Inflammatory macrophage treated with lipopolysaccharide for 4 hours (primary cell): Measurements from ENCODE around the gene MICALL2.
"Not testable (repeated sequence)": the region's sequence is repeated elsewhere in the genome, so short reads cannot be mapped to it uniquely, and the experiment has no call there.

Source experiments
- DNase-seq: peaks from one replicate; pipeline ENCODE4 v3.0.0-alpha.2; 2020

MICALL2 gene

DNA sequence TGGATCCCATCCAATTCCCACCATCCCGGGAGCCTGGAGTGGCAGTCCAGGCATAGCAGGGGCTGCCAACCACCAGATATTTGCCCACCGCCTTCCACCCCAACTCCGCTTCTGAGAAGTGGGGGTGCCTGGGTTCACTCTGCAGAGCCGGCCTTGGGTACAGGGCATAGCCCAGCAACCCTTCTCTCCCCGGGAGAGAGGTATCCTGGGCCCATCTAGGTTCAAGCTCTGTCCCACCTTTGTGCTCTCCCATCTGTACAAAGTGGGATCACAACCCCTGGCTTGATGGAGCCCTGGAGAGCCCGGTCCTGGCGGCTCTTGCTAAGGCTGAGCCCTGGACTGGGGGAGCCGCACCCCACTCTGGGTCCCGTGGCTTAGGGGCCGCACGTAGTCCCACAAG is 12.2 kb downstream of the MICALL2 start:
- DNase-seq: no peak

DNA sequence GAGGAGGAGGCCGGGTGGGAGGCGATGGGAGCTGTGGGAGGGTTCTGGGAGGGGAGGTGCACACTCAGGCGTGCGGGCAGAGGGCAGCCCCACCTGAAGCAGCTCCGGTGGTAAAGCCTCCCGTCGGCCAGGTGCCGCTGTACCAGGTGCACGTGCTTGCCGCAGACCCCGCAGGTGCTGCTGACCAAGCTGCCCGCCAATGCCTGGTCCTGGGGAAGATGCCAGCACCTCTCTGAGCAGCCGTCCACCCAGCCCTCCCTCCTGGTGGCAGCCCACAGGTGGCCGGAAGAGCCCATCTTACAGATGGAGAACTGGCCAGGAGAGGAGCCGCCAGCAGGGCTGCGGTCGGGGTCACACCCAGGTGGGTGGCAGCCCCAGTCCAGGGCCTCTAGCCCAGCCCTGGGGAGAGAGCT is 12.6 kb downstream of the MICALL2 start:
- DNase-seq: no peak

DNA sequence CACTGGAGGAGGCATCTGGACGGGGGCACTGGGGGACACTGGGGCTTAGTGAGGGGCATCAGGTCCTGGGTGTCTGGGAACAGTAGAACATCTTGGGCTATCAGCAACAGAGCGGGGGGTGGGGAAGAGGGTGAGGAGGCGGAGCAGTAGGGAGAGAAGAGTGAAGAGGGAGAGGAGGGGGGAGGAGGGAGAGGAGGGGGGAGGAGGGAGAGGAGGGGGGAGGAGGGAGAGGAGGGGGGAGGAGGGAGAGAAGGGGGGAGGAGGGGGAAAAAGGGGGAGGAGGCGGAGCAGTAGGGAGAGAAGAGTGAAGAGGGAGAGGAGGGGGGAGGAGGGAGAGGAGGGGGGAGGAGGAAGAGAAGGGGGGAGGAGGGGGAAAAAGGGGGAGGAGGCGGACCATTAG is 13.2 kb downstream of the MICALL2 start:
- not testable (repeated sequence) for DNase-seq

DNA sequence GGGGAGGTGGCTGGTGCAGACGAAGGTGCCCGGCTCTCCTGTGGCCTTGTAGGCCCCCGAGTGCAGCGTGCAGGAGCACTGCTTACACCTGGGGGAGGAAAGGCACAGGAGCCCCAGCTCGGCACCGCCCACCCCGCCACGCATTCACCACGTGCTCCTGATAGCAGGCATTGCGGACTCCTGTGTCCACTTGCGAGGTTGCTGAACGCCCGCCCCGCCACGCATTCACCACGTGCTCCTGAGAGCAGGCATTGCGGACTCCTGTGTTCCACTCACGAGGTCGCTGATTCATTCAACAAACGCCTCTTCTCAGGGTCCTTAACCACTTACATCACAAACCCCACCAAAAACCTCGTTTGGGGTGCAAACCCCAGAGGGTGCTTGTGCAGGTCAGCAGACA is 13.9 kb downstream of the MICALL2 start:
- no peak for DNase-seq

DNA sequence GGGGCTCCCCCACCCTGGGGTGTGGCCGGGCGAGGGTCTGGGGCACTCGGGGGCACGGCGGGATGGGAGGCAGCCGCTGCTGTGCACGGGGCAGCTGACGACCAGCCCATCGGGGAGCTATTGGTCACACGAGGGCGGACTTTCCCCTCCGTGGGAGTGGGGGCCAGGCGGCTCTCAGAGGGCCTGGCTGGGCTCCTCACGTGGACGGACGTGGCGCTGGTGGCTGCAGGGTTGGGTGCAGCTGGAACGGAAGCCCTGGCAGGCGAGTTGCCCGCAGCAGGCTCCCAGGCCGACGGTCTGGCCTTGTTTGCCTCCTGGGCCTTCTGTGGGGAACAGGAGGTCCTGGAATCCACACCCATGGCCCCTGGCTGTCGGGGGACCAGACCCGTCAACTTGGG is 14.3 kb downstream of the MICALL2 start:
- DNase-seq: no peak

DNA sequence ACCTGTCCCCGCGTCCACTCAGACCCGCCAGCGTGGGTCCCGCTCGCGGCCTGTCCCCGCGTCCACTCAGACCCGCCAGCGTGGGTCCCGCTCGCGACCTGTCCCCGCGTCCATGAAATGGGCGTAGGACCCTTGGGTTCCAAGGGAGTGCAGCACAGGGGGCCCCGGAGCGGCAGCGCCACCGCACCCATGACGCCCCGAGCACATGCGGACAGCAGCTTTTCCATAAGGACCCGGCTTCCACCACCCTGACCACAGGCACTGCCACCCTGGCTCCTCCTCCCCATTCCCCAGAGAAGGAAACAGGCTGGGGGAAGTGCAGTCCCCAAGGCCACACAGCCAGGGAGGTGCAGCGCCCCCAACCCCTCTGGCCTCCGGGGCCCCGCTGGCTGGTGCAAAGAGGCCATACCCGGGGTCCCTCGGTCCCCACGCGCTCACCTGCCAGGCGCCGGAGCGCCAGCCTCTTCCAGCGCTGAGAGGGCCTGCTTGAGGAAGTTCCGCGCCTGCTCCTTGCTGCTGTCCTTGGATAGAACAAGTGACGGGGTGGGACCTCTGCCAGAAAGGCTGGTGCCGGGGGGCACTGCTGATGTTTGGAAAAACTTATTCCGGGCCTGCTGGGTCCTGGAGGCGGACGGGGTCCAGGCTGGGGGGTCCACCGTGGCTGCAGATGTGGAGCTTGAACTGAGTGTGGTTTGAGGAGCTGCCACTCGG is 14.9 kb downstream of the MICALL2 start:
- no peak for DNase-seq

DNA sequence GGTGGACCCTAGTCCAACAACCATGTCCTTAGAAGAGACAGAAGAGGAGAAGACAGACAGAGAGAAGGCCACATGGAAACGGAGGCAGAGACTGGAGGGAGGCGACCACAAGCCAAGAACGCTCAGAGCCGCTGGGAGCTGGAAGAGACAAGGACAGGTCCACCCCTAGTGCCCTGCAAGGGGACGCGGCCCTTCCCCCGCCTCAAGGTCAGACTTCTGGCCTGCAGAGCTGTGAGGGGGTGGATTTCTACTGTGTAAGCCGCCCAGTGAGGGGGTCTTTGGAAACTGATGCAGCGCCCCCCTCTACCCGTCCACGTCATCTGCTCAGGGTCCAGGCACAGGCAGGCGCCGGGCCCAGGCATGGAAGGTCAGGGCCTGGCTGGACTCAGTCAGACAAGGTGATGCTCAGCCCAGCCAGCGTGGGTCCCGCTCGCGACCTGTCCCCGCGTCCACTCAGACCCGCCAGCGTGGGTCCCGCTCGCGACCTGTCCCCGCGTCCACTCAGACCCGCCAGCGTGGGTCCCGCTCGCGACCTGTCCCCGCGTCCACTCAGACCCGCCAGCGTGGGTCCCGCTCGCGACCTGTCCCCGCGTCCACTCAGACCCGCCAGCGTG is 15.6 kb downstream of the MICALL2 start:
- DNase-seq: not testable (repeated sequence)

DNA sequence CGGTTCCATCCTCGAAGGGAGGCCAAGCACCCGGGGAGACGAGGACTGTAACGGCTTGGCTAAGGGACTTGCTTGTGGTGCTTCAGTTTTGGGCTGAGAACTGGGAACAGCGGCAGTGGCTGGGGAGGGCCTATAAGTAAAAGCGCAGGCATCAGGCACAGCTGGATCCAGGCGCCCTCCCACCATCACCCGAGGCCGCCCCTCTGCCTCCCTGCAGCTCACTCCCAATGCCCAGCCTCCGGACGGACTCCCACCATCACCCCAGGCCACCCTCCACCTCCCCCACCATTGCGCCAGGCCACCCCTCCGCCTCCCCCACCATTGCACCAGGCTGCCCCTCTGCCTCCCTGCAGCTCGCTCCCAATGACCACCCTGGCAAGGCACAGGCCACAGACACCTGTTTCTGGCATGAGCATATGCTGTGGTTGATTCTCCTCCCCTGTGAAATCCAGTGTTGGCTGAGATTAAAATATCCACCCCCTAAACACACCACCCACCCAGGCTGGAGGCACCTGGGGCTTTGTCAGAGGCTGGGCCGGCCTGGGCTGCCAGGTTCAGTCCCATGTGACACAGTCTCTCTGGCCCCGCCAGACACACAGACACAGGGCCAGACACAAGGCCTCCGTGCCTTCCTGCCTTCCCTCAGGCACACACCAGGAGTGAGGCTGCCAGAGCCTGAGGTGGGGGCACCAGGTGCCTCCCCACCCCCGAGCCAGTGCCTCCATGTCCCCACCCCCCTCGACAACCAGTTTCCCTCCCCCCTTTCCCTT is 16.7 kb downstream of the MICALL2 start:
- no peak for DNase-seq

DNA sequence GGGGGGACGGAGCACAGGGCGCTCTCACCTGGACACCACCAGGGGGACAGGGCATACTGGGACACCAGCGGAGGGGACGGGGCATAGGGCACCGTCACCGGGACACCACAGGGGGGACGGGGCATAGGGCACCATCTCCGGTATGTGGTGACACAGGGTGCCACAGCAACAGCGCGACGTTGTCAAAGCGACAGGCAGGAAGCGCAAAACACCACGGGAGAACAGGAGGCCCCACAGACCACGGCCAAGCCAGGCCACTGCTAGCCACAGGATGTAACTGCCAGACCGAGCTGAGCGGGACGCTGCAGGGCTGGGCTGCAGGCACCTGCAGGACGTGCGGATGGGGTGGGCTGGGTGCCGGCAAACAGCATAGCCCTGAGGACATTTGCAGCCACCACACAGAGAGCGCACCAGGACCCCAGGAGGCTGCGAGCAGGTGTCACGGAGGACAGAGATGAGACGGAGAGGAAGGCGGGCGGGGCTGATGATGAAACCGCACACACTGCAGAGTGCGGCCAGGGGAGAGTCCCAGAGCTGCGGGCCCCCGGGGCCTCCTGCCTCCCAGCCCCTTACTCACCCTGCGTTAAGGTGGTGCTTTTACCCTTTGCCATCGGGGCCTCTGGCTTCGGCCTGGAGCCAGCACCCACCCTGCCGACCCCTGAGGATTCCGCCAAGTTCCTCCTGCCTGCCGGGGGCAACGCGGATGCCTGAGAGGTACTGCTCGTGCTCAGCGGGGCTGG is 17.5 kb downstream of the MICALL2 start:
- DNase-seq: no peak

DNA sequence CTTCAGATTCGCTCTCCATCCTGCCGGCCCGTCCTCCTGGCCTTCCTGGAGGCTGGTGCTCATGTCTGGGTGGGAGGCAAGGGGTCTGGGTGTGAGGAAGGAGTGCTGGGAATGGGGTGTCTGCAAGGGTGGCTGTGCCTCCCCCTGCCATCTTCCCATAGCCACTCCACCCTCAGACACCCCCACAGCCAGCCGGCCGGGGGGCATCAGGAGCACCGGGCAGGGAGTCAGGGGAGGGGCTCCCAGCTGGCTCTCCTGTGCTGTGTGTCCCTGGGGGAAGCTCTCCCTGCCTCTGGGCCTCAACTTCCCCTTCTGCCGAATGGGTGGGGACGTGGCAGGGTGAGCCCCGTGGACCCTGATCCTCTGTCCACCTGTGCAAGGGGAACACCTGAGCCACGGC is 18.6 kb downstream of the MICALL2 start:
- no peak for DNase-seq

DNA sequence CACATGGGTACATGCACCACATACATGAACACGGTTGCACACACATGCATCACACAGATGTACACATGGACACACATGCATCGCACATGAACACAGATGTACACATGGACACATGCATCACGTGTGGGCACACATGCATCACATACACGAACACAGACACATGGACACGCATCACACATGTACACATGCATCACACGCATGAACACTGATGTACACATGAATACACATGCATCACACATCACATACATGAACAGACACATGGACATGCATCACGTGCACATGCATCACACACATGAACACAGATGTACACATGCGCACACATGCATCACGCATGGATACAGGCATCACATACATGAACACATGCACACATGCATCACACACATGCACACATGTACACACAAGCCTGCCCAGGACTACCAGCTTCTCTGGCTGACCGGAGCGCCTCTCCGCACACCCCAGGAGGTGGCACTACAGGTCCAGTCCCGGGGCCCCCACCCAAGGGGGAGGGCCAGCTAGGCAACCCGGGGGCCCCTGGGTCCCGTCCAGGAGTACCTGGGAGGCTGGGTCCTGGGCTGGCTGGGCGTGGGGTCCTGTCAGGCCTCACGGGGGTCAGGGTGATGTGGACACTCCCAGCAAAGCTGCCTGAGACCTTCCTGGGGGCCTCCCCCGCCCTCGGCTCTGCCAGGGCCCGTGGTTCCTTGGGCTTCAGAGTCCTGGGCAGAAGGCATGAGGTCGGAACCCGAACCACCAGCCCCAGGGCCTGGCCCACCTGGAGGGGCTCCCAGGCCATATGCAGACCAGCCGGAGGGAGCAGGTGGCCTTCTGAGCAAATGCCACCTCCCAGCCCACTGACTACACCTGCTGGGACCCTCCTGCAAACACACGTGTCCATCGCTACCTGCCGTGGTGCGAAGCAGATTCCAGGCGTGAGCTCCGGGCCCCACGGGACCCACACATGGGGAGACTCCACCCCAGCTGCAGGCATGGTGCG is 19.6 kb downstream of the MICALL2 start:
- no peak for DNase-seq

DNA sequence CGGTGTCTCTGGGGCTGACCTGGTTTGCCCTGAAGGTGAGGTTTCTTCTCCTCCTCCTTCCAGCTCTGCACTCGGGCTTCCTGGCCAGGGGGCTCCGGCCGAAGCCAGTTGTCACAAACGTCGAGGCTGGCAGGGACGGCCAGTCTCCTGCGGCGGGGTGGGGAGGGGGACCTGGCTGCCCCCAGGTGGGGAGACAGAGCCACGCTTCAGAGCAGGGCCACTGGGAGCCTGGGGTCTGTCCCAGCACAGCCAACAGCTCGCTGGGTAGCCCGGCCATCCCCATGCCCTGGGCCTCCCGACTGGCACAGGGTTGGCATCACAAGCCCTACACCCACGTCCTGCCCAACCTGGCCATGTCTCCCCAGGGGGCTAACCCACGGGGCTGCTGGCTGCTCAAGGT is 20.4 kb downstream of the MICALL2 start:
- DNase-seq: no peak

DNA sequence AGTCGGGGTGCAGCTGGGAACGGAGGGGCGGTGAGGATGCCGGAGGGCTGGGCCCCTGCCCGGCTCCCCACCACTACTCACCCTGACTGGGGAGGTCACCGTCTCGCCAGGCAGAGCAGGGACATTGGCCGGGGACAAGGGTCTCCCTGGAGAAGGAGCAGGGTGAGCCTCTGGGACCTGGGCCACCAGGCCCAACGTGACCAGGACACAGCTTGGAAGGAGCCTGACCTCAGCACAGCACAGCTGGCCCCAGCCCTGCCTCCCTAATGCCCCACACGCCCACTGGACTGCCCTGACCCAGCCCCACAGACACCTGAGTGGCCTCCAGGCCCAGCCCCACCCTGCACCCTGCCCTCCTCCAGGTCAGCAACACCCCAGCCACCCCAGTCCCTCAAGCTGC is 21.1 kb downstream of the MICALL2 start:
- no peak for DNase-seq

DNA sequence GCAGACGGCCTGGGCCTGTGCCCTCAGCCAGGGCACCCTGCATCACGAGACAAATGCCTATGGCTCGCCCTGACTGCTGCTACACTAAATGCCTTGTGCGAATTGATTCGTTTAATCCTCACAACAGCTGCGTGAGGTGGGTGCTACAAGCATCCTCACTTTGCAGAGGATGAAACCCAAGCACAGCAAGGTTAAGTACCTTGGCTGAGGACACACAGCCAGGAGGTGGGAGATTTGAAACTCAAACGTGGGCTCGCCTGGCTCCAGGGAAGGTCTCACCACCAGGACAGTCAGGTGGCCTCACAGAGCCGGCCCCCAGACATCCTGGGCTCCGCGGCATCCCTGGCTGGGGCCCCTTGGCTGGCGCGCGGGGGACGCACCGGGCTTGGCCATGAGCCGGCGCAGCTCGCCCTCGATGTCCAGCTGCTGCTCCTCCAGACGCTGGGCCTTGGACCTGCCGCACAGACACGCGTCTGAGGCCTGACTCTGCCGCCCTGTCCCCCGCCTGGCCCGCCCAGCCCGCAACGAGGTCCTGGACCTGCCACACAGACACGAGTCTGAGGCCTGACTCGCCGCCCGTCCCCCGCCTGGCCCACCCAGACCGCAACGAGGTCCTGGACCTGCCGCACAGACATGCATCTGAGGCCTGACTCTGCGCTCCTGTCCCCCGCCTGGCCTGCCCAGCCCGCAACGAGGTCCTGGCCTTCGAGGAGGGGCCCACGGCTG is 22.0 kb downstream of the MICALL2 start:
- no peak for DNase-seq

DNA sequence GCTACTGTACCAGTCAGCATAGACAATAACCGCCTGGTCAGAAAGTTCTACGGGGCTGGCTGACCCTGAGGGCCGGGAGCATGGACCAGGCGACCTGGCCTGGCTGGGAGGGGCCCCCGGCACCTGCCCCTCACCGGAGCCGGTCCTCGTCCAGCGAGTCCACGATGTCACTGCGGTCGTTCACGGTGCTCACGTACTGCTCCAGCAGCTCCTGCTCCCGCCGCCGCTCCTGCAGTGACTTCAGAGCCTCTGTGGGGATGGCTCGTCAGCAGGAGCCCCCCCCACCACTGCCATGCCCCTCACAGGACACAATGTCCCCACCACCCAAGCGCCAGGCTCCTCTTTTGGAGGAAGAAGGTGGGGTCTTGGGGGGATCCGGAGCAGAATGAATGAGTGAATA is 22.7 kb downstream of the MICALL2 start:
- DNase-seq: no peak

DNA sequence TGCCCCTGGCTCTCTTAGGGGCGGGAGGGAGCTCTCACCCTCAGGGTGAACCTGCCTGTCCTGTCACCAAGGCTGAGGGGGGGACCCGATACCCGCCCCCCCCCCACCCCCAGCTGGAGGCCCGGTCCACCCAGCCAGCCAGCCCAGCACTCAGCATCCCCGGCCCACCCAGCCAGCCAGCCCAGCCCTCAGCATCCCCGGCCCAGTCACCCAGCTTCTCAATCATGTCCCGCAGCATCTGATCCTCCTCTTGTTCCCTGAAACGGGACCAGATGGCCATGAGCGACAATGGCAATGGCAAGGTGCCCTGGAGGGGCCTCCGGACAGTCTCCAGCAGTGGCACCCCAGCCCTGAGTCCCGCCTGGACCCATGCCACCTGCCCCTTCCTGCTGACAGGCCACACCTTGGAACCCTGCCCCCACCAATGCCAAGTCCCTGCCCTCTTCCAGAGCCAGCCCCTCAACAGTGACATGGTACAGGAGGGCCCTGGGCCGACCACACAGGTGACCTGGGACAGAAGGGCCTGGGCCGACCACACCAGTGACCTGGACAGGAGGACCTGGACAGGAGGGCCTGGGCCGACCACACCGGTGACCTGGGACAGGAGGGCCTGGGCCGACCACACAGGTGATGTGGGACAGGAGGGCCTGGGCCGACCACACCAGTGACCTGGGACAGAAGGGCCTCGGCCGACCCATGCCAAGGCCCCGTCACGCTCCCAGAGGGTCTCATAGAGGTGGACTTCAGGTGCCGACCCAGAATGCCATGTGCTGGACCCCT is 24.2 kb downstream of the MICALL2 start:
- DNase-seq: no peak

DNA sequence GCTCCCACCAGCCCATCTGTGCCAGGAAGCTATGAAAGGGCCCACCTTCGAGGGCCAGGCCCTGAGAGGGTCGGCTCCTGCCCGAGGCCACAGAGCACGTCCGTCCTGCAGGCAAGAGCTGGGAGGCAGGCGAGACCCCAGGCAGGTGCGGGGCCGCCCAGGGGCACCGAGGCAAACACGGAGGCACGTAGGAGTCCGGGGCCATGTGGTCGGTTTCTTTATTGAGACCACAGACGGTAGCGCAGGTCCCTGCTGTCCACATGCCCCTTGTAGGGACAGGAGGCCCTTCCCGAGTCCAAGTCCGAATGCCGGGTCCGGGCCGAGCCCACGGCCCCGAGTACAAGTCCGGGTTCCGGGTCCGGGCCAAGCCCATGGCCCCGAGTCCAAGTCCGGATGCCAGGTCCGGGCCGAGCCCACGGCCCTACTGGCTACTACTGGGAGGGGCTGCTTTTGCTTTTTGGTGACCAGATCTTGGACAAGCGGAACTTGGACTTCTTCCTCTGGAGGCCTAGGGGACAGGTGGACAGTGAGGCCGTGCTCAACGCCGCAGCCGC is 25.0 kb downstream of the MICALL2 start:
- DNase-seq: no peak

DNA sequence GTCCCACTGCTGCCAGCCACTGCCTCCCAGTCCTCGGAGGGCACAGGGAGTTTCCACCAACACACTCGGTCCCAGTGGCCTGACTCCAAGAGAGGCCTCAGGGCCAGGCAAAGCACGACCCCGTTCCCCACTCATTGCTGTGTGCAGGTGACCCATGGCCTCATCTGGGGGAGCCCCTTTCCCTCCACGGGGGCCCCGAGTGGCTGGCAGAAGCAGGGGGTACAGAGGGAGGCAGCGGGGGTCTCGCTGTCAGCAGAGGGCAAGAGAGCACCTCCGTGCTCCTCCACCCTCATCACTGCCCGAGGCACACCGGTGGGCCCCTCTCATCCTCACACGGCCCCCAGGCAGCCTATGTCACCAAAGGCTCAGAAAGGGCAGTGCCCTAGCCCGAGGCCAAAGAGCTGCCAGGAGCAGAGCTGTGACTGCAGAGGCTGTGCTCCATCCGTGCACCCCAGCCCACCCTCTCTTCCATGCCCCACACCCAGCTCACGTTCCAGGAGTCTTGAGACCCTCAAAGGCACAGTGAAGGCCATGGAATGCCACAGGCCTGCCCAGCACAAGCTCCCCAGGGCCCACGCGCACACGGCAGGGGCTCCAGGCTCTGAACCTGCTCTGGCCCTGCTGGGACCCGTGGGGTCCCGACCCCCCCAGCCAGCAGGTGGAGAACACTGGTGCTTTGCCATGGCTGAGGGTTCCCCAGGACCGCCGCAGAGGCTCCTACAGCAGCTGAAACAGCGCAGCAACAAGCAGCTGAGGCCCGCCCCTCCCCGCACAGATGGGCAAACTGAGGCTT is 25.9 kb downstream of the MICALL2 start:
- no peak for DNase-seq

DNA sequence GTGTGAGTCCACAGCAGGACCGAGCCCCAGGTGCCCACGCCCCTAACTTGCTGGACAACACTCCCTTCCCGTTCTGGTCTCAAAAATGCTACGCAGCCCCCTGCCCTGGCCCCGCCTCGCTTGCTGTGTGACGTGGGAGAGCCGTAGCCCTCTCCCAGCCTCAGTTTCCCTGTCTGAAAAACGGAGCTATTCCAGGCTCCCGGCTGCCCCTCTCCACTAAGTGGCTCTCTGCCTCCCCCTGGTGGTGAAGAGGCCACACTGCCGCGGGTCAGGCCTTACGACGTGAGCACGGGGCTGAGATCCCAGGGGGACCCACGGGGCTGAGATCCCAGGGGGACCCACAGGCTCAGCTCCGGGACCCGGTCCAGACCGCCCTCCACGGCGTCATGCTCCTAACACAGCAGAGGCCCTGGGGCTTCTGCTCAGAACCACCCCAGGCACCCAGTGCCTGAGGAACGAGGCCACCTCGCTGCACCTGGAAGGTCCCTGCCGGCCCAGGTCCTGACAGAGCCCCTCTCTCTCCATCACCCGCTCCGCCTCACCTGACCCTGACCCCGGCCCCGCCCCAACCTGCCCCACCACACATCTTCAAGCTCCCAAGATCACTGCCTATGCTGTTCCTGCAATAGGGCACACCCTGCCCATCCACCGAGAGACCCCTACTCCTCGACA is 26.7 kb downstream of the MICALL2 start:
- peak; percentile 54 for DNase-seq
